Left renal cortex interstitium (tissue), 4 donors: Measurements from ENCODE around the gene C4orf36. TPM values are rescaled to one million over a fixed set of nuclear protein-coding genes. Genes with fewer than 3 reads are reported as not detected.

ENCODE experiments used
- DNase-seq, 4 donors: peaks; one replicate each; pipeline ENCODE4 v3.0.0-alpha.2; 2013; ENCODE audit warnings: low read depth in 4 of 4, low spot score in 2 of 4, missing footprints in 1 of 4
- polyA plus RNA-seq, 4 donors: library from polyadenylated mRNA; unstranded; fragments of 120-200 nt; gene quantifications; one replicate each; pipeline ENCODE4 v1.2.1, GENCODE V29; 2013; ENCODE audit not compliant: insufficient read length in 4 of 4

Gene C4orf36
- polyA plus RNA-seq, 4 donors, result 1.8 to 2.1 (median 2.0) TPM

DNA sequence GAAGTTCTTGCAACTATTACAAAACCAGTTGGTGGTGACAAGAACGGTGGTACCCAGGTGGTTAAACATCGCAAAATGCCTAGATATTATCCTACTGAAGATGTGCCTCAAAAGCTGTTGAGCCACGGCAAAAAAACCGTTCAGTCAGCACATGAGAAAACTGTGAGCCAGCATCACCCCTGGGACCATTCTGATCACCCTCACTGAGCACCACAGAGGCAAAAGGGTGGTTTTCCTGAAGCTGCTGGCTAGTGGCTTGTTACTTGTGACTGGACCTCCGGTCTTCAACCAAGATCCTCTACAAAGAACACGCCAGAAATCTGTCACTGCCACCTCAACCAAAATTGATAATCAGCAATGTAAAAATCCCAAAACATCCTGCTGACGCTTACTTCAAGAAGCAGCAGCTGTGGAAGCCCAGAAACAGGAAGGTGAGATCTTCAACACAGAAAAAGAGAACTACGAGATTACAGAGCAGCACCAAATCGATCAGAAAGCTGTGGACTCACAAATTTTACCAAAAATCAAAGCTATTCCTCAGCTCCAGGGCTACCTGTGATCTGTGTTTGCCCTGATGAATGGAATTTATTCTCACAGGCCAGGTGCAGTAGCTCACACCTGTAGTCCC, 21.7 kb downstream of the C4orf36 start:
- no peak for DNase-seq

DNA sequence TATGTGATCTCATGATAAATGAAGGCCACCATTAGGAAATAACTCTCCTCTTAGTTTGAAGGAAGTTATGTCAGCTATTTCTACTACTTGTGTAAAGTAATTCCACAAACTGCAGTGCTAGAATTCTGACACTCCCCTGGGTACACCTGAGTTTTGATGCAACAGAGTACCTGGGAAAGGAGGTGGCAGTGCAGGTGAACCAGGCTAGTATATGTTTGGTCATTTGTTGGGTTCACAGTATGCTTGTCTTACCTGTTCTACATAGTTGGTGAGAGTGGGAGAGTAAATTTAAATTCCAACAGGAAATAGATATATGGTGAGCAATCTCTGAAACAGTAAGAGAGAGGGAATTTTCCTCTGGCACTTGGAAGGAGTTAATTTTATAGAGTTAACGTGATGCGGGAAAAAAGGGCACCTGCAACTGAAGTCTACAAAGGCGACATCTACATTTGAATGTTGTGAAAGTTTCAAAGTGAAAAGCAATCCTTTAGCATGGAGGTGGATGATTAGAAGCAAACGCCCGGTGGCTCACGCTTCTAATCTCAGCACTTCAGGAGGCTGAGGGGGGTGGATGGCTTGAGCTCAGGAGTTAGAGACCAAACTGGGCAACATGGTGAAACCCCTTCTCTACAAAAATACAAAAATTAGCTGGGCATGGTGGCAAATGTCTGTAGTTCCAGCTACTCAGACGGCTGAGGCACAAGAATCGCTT, 34.7 kb downstream of the C4orf36 start:
- no peak for DNase-seq

DNA sequence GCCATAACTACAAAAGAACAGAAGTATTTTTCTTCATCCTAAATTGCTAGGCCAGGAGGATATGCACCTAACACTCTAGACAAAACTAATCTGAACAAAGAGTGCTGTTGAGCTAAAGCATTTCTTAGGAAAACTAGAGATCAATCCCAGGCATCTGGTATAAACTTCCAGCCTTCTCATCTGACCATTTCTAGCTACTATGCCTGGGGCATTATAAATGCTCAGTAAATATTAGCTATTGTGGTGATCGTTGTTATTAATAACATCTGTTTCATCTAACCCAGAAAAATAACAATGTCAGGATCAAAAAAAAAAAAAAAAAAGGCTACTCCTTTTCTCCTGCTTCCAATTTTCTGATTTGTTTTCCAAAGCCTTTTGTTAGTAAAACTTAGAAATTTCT, 35.3 kb downstream of the C4orf36 start:
- DNase-seq, result no peak

DNA sequence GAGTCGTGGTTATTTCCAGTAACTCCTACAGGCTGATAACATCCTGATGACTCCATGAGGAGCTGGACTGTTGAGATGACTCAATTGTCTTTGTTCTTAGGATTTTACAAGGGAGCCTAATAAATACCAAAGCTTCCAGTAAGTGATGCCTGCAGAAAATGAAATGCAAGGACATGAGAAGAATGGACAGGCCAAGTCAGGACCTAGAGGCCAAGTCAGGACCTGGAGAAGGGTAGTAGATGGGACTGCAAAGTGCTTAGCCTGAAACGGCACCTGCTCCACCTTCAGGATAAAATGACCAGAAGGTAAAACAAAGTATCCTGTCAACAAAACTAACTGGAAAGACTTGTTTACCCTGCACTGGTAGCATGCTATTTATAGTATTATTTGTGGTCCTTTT, 36.6 kb downstream of the C4orf36 start:
- no peak for DNase-seq

DNA sequence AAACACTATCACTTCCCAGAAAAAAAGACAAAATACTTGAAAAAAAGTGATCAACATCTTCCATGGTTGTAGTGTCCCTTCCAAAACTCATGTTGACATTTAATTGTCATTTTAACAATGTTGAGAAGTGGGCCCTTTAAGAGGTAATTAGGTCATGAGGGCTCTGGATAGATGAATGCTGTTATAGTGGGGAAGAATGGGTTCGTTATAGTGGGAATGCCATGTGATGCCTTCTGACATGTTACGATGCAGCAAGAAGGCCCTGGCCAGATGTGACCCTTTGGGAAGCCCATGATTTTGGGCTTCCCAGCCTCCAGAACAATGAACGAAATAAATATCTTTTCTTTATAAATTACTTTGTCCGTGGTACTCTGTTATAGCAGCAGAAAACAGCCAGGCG, 39.0 kb downstream of the C4orf36 start:
- no peak for DNase-seq

DNA sequence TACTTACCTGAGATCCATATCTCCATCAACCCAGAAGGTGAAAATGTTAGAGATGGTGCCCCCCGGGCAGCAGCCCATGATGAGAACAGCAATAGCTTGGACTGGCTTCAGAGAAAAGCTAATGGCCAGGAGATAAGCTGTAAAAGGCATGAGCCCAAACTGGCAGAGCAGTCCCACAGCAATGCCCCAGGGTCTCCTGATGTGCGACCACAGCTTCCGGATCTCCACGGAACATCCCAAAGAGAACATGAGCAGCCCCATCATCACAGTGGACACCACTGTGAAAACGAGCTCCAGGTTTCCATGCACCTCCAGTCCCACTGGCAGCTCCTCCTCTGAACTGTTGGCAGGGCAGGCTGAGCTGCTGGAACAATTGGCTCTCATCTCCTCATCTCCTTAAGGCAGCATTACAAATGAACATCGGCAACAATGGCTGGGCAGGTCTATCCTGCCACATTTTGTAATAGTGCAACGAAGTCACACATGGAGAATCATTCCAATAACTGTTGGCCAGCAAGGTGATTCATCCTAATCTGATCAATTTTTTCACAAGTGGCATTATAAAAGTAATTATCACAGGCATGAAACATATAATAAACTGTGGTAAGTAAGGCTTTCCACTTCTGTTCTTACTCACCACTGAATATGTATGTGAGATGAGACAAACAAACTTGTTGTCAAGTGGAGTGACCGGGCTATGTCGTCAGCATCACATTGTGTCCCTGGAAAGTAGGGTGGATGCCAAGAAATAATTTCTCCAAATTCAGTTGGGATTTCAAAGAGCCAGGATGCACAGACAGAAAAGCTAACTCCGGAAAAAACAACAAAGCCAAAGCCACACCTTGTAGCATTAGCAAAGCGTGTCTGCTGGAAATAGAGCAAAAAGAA, 43.2 kb downstream of the C4orf36 start, which contains the start of gene SLC10A6:
TSS of gene SLC10A6 (minus strand) at position 653 of the 888 bp plus-strand sequence. CDS start at position 384, 269 bp downstream.
- DNase-seq, result no peak

DNA sequence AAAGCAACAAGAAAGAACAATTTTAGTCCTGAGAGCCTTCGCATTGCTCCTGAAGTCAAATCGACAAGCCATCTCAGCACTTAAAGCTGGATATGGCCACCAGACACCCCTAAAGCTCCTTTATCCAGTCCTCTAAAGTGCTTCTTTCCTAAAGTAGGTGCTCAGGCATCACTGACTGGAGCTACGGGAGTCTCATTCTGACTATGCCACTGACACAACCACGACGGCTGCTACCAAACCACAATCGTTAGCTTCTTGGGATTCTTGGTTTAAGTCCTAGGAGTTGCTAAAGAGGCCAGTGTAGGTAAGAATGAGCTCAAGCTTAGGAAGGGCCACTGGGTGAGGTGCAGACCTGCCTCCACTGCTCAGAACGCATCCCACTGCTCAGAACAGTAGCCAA, 44.1 kb downstream of the C4orf36 start:
- no peak for DNase-seq

DNA sequence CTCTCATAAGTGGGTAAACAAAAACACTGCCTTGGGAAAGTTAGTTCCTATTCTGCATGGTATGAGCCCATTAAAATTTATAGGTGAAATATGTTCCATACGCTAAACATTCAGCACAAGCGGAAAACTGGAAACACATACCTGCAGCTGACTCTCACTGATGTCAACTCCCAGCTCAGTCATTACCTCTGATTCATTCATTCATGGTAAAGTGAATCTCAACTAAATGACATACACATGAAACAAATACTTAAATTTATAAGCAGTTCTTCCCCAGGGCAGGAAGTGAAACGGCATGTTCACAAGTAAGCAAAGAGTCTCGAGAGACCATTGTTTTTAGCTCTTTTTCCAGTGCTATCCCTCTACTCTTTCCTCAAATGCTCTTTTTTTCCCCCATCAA, 44.7 kb downstream of the C4orf36 start:
- no peak for DNase-seq

DNA sequence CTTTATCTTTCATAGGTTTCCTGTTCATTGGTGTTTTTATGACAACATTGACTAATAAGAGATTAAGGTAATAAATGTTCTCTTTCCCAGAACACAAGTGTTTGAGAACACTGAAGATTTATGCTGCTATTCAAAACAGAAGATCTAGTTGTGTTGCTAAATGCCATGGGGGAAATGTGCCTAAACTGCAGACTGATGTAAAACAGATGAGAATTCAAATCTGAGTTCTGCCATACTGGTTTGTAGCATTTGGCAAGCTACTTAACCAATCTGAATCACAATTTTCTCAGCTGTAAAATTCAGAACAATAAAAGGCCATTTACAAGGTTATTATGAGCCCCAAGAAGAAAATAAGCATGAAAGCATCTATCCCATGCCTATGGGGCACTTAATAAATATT, 45.3 kb downstream of the C4orf36 start:
- DNase-seq, result no peak

DNA sequence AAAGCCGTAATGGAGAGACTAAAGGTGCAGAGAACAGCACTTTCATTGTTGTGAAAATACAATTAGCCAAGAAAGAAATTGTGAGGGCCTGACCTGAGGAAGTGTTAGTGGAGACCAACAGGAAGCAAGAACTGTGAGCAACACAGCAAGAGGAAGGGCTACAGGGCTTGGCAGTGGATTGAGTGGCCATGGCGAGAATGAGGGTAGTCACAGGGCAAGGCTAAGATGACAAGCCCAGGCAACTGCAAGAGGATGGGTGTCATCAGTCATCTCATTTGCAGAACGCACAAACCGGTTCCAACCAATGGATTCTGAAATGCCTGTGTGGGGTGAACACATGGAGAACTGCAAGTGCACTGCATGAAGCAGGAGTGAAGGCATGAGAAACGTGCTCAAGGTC, 46.6 kb downstream of the C4orf36 start:
- no peak for DNase-seq

DNA sequence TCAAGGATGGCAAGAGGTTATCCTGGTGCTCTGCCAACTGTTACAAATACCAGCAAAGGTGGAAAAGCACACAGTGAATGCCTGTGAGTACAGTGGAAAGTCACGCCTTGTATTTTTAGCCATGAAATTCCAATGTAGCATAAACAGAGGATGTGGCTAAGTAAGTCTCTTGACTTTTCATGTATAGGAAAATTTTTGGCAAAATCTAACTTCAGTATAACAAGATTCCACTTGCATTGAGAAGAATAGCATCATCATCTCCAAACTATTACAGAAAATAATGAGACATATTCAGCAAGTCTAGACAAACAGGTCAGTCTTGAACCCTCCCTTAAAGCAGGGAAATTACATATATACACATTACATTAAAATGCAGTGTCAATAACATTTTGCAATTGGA, 50.9 kb downstream of the C4orf36 start:
- no peak for DNase-seq

DNA sequence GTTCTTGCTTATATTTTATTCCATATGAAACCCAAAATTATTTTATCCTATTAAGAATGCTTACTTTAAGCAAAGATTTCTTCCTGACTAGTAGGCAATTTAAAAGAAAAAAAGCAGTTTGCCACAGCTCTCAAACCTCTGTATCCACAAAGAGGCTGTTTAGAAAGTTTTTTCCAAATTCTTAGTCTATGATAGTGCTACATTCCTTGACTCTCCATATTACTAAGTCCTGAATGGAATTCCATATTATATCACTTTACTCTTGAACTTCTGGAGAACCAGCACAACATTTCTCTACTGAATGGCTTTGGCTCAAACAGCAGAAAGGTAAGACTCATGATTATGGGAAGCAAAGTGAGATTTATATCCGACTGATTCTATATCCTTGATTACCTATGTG, 51.4 kb downstream of the C4orf36 start:
- DNase-seq, result no peak

DNA sequence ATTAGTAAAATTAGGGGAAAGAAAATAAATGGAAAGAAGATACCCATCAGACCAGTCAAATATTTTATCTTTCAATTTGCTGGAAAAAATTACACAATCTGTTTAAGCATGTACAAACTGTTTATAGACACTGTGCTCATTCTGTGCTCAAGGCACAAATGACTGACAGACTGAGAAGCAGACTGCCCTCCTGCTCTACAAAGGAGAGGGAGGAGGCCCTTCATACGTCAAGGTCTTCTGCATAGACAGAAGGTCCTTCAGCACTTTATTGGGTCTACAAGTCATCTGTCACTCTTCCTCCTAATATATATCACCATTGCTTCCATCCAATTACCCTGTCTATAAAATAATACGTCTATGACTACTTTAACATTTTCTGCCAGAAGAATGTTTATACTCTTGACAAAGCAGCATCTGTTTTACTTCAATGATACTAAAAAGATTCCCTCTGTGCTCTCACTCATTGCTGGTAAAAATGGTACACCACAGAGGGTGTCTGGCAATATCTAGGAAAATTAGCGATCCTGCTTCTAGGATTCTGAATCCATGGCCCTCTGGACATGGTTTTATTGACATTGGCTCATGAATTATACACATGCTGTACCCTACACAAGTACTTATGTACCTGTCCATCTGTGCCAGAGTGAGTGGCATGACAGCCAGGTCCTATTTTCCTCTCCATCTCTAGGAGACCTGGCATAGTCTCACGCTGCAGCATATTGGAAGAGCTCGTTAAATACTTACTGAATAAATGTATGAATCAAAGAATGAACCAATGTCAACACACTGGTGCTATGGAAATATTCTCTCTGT, 54.3 kb downstream of the C4orf36 start:
- no peak for DNase-seq

DNA sequence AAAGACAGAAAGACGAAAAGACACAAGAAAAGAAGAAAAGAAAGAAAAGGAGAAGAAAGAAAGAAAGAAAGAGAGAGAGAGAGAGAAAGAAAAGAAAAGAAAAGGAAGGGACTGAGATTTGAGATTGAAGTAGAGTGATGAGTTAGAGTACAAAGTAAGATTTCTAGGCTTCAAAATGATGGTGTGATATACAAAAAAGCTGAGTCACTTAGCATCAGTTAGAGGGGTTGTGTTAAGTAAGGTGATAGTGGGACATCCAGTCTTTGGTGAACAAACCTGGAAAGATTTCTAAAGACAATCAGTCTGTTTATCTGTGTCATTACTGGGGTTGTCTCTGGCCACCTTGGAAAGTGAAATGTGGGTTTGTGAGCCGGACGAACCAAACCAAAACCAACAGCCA, 56.5 kb downstream of the C4orf36 start:
- DNase-seq, result no peak

DNA sequence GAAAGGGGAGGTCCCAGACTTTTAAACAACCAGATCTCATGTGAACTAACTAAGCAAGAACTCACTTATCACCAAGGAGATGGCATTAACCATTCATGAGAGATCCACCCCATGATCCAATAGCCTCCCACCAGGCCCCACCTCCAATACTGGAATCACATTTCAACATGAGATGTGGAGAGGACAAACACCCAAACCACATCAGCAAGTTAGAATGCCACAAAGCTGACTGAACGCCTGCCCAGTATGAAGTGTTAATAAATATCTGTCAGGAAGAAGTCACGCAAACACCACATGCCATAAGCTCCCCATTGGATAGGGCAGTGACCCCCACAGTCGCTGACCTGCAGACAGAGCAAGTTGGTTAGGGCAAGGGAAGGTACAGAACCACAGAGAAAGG, 57.3 kb downstream of the C4orf36 start:
- DNase-seq, result no peak

DNA sequence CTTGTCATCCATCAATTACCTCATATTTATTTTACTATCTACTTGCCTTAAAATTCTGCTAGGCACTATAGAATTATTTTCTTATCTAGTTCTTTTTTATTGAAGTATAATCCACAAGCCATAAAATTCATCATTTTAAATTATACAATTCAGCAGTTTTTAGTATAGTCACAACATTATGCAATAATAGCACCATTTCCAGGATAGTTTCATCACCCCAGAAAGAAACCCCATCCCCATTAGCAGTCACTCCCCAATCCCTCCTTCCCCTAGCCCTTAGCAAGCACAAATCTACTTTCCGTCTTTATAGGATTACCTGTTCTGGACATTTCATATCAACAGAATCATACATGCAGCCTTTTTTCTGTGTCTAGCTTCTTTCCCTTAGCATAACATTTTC, 58.6 kb downstream of the C4orf36 start:
- DNase-seq, result no peak

DNA sequence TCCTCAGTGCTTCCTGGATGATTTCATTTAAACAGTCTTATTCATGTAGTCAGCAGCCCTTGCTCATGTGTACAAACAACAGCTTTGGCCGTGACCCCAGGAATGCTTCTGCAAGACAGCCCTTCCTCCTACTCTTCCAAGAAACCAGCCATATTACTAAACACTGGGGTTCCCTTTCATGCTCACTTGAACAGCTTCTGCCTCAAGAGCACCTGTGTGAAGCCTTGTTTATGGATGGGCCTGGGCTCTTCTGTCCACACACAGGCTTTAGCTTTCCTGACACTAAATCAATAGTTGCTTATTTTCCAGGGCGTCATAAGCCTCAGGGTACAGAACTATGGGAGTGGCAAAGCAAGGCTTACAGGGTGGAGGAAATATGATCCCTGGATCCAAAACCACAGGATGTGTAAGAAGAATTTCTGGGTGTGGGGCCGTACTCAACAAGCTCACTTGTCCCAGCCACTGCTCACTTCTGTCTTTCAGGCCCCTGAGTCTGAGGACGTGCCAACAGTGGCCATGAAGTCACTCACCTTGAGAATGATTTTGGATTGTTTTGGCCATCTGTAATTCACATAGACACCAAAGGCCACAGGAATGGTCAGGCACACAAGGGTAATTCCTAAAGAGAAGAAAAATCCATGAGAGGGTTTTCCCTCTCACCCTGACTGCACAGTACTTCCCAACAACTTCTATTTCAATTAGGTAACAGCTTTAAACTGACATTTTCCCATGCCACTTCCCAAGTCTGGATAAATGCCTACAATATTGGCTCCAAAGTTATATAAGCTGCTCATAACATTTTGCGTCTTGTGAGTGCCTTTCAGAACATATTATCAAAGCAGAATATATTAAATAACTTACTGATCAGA, 60.7 kb downstream of the C4orf36 start:
- peak in 1 of 4 donors; percentile 9 for DNase-seq
